ENCODE data around the gene MAGEA9. TPM values are rescaled to one million over a fixed set of nuclear protein-coding genes. Genes with fewer than 3 reads are reported as not detected.
"Not testable (repeated sequence)": the region's sequence is repeated elsewhere in the genome, so short reads cannot be mapped to it uniquely, and the experiment has no call there.

The MAGEA9 gene
- total RNA-seq, 2 experiments from 2014 or later: not detected

- no peak for TF ChIP-seq EZH2phosphoT487 (IDR thresholded peaks at IDR 0.05; ENCODE audit: borderline replicate concordance, low read depth, low read length)
- no peak for TF ChIP-seq CTCF (conservative IDR thresholded peaks at IDR 0.05; ENCODE audit: low read length)
- H3K27ac ChIP-seq (ENCODE audit: low read depth, low read length, poor library complexity, severe bottlenecking): no peak overlapping the region
- no peak for DNase-seq (ENCODE audit: low spot score)
- no peak overlapping the region for H3K4me2 ChIP-seq (ENCODE audit: low read length)
- no peaks in the 10 kb centered on the region for H3K36me3 ChIP-seq (ENCODE audit: insufficient read depth, low read length)
- H2AFZ ChIP-seq (ENCODE audit: low read length): no peak overlapping the region
- ChIA-PET POLR2A (no interaction called here), CTCF (ENCODE audit: unreplicated experiment) (no interaction called here)
- H4K20me1 ChIP-seq (ENCODE audit: insufficient read depth, low read length): no peaks in the 10 kb centered on the region
- BruUV-seq (replicated peaks): no TSS peak
- H3K9me3 ChIP-seq (ENCODE audit: low read length): no peaks in the 10 kb centered on the region
- H3K9me2 ChIP-seq (ENCODE audit: insufficient read depth, low read length): no peaks in the 10 kb centered on the region
- H3K4me1 ChIP-seq (ENCODE audit: insufficient read depth, low read length, poor library complexity, severe bottlenecking): no peaks in the 10 kb centered on the region
- H3K79me2 ChIP-seq (ENCODE audit: insufficient read depth, low read depth, low read length): no peaks in the 10 kb centered on the region
- H3K4me3 ChIP-seq (ENCODE audit: low read depth, low read length, poor library complexity, severe bottlenecking): no peak overlapping the region
- intact Hi-C loops (cut with micrococcal nuclease; ENCODE audit: unreplicated experiment): no loop called here
Measured at GRCh38 chrX:149758068-149758714, 23.5 kb upstream of the MAGEA9 start.

- H3K79me2 ChIP-seq (ENCODE audit: insufficient read depth, low read depth, low read length); H4K20me1 ChIP-seq (ENCODE audit: insufficient read depth, low read length); POLR2A ChIA-PET; H3K9me3 ChIP-seq (ENCODE audit: low read length); H3K4me1 ChIP-seq (ENCODE audit: insufficient read depth, low read length, poor library complexity, severe bottlenecking); H3K9me2 ChIP-seq (ENCODE audit: insufficient read depth, low read length); CTCF ChIA-PET (ENCODE audit: unreplicated experiment); H3K4me3 ChIP-seq (ENCODE audit: low read depth, low read length, poor library complexity, severe bottlenecking); H3K27ac ChIP-seq (ENCODE audit: low read depth, low read length, poor library complexity, severe bottlenecking); DNase-seq (ENCODE audit: low spot score); BruUV-seq (replicated peaks); intact Hi-C loops (cut with micrococcal nuclease; ENCODE audit: unreplicated experiment); H3K4me2 ChIP-seq (ENCODE audit: low read length); H2AFZ ChIP-seq (ENCODE audit: low read length); H3K36me3 ChIP-seq (ENCODE audit: insufficient read depth, low read length): not testable (repeated sequence)
Measured at GRCh38 chrX:149758715-149759078, 23.0 kb upstream of the MAGEA9 start.

GRCh38 chrX:149759824-149760223 is 21.9 kb upstream of the MAGEA9 start:
- H3K79me2 ChIP-seq (ENCODE audit: insufficient read depth, low read depth, low read length): no peaks in the 10 kb centered on the region
- intact Hi-C loops (cut with micrococcal nuclease; ENCODE audit: unreplicated experiment): no loop called here
- no peak overlapping the region for H2AFZ ChIP-seq (ENCODE audit: low read length)
- no peak overlapping the region for H3K4me3 ChIP-seq (ENCODE audit: low read depth, low read length, poor library complexity, severe bottlenecking)
- H3K27ac ChIP-seq (ENCODE audit: low read depth, low read length, poor library complexity, severe bottlenecking): no peak overlapping the region
- no peaks in the 10 kb centered on the region for H3K9me2 ChIP-seq (ENCODE audit: insufficient read depth, low read length)
- no peak for DNase-seq (ENCODE audit: low spot score)
- POLR2A ChIA-PET: interaction anchor here (0.6 kb wide), 1 partner anchor 788 kb away, joined by 3 read pairs; no protein-coding TSS in a partner anchor
- CTCF ChIA-PET (ENCODE audit: unreplicated experiment): no interaction called here
- BruUV-seq (replicated peaks): no TSS peak
- H4K20me1 ChIP-seq (ENCODE audit: insufficient read depth, low read length): no peaks in the 10 kb centered on the region
- no peaks in the 10 kb centered on the region for H3K9me3 ChIP-seq (ENCODE audit: low read length)
- no peaks in the 10 kb centered on the region for H3K4me1 ChIP-seq (ENCODE audit: insufficient read depth, low read length, poor library complexity, severe bottlenecking)
- TF ChIP-seq EZH2phosphoT487 (IDR thresholded peaks at IDR 0.05; ENCODE audit: borderline replicate concordance, low read depth, low read length) (no peak), CTCF (conservative IDR thresholded peaks at IDR 0.05; ENCODE audit: low read length) (no peak)
- no peaks in the 10 kb centered on the region for H3K36me3 ChIP-seq (ENCODE audit: insufficient read depth, low read length)
- H3K4me2 ChIP-seq (ENCODE audit: low read length): no peak overlapping the region

All from OCI-LY7 (cell line).